HG02610 (cell line): ENCODE results near the gene RMP24.
A peak's percentile ranks its signal among the peaks of the same experiment; 100 is the strongest.
"Not testable (repeated sequence)": the region's sequence is repeated elsewhere in the genome, so short reads cannot be mapped to it uniquely, and the experiment has no call there.

Source experiments
- ATAC-seq: cut with Tn5 transposase; IDR thresholded peaks from one replicate; pipeline ENCODE4 v1.9.1; 2021; ENCODE audit warnings: mild to moderate bottlenecking, moderate library complexity; ENCODE audit not compliant: unreplicated experiment

The RMP24 gene

GRCh38 chr18:35967866-35968265 lies 4.6 kb upstream of the RMP24 start:
- not testable (repeated sequence) for ATAC-seq

- ATAC-seq, result no peak
Observed at GRCh38 chr18:35968278-35968880, 4.1 kb upstream of the RMP24 start.

GRCh38 chr18:35969676-35970075 lies 2.8 kb upstream of the RMP24 start:
- no peak for ATAC-seq

GRCh38 chr18:35971661-35972196 lies 750 bp upstream of the RMP24 start:
- ATAC-seq, result peak; percentile 1

GRCh38 chr18:35973650-35974049 lies 1.2 kb downstream of the RMP24 start:
- ATAC-seq, result no peak

GRCh38 chr18:35974181-35974580 lies 1.7 kb downstream of the RMP24 start:
- ATAC-seq, result no peak

- ATAC-seq, result no peak
Observed at GRCh38 chr18:35979112-35979511, 6.6 kb downstream of the RMP24 start.

- no peak for ATAC-seq
Observed at GRCh38 chr18:35982409-35983114, 10.1 kb downstream of the RMP24 start.

GRCh38 chr18:35983147-35983546 lies 10.7 kb downstream of the RMP24 start:
- no peak for ATAC-seq

GRCh38 chr18:35983818-35984217 lies 11.3 kb downstream of the RMP24 start:
- ATAC-seq, result no peak

GRCh38 chr18:35991696-35992095 lies 19.2 kb downstream of the RMP24 start:
- no peak for ATAC-seq

GRCh38 chr18:35993013-35993412 lies 20.5 kb downstream of the RMP24 start:
- ATAC-seq, result no peak

GRCh38 chr18:35998967-35999366 lies 26.5 kb downstream of the RMP24 start:
- no peak for ATAC-seq

GRCh38 chr18:35999925-36000324 lies 27.4 kb downstream of the RMP24 start:
- no peak for ATAC-seq

- no peak for ATAC-seq
Observed at GRCh38 chr18:36006997-36007396, 34.5 kb downstream of the RMP24 start.

GRCh38 chr18:36009214-36009613 lies 36.7 kb downstream of the RMP24 start:
- ATAC-seq, result no peak

- ATAC-seq, result no peak
Observed at GRCh38 chr18:36012891-36013290, 40.4 kb downstream of the RMP24 start.

GRCh38 chr18:36015629-36016028 lies 43.1 kb downstream of the RMP24 start:
- peak; percentile 92 for ATAC-seq

GRCh38 chr18:36017232-36017631 lies 44.8 kb downstream of the RMP24 start:
- no peak for ATAC-seq

- ATAC-seq, result no peak
Observed at GRCh38 chr18:36020174-36020711, 47.8 kb downstream of the RMP24 start.

- ATAC-seq, result no peak
Observed at GRCh38 chr18:36023336-36023735, 50.9 kb downstream of the RMP24 start.

GRCh38 chr18:36024241-36024640 lies 51.8 kb downstream of the RMP24 start:
- not testable (repeated sequence) for ATAC-seq
